WERI-Rb-1 (cell line): Measurements from ENCODE around the gene ATG9A.
A peak's percentile ranks its signal among the peaks of the same experiment; 100 is the strongest.

ENCODE experiments used
- DNase-seq: peaks from one replicate; pipeline ENCODE4 v3.0.0-alpha.2; 2020
- H3K27ac ChIP-seq: fragments of 250-450 bp; sonication (Bioruptor Pico); 2 replicates; pipeline ENCODE4 v1.5.1; 2020; ENCODE audit warnings: mild to moderate bottlenecking, moderate library complexity
- H3K27me3 ChIP-seq: fragments of 250-450 bp; sonication (Bioruptor Pico); 2 replicates; pipeline ENCODE4 v1.5.1; 2021; ENCODE audit warnings: mild to moderate bottlenecking, low read depth, moderate library complexity; ENCODE audit not compliant: insufficient read depth, severe bottlenecking
- H3K36me3 ChIP-seq: fragments of 250-450 bp; sonication (Bioruptor Pico); 2 replicates; pipeline ENCODE4 v1.5.1; 2020; ENCODE audit warnings: mild to moderate bottlenecking, moderate library complexity
- H3K4me3 ChIP-seq: 2 replicates; pipeline ENCODE4 v1.5.1; 2011; ENCODE audit warnings: low read depth, mild to moderate bottlenecking, control low read depth, low read length
- H3K9me3 ChIP-seq: fragments of 250-450 bp; sonication (Bioruptor Pico); 2 replicates; pipeline ENCODE4 v1.5.1; 2021; ENCODE audit warnings: mild to moderate bottlenecking, moderate library complexity; ENCODE audit not compliant: severe bottlenecking
- CTCF ChIP-seq: IDR thresholded peaks from 2 replicates; pipeline ENCODE4 v1.5.1; 2011; ENCODE audit warnings: low read depth, mild to moderate bottlenecking, control low read depth, inconsistent platforms, low read length

Gene ATG9A

DNA sequence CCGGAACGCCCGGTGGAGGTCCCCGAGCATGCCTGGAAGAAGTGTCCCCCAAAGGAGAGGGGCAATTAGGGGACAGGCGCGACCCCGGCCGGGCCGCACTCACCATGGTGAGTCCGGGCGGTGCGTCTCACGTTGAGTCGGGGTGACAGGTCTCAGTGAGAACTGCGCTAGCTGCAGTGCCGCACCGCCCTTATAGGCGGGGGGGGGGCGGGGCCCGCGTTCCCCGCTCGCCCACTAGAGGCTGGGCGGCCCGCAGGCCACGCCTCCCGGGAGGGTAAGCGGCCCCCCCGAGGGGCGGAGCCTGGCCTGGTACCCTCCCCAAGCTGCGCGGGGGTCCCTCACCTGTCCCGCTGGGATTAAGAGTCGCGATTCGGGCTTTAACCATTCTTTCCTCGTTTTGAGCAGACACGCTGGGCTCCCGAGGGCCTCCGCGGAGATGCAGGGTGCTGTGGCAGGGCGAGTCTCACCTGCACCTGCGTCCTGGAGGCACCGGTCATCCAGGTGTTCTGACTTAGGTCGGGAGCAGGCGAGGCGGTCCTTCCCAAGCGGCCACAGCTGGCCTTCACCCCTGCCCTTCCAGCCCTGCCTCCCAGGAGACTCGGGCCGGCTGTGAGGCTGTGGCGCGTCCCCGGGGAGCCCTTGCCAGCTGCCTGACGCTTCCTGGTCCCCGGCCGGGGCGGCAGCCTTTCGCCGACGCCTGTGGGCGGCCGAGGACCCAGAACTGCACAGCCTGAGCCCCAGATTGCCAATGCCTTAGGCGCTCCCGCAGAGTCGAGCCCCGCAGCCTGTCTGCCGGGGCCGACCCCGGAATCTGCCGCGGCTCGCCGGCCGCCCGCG is 24.5 kb upstream of the ATG9A start, which contains the start of gene TUBA4A:
TSS of gene TUBA4A (minus strand) at position 166 of the 837 bp plus-strand sequence. CDS start at position 106, 60 bp downstream.
- Histone ChIP-seq H3K36me3 (peaks cover 28% of the 10 kb centered on the region), H3K27ac (peak within 1 kb of the TSS; percentile 96), H3K27me3 (peaks cover 3% of the 10 kb centered on the region), H3K4me3 (peak within 1 kb of the TSS; percentile 66), H3K9me3 (no peaks in the 10 kb centered on the region)
- peak; percentile 89 for DNase-seq
- no peak for TF ChIP-seq CTCF

DNA sequence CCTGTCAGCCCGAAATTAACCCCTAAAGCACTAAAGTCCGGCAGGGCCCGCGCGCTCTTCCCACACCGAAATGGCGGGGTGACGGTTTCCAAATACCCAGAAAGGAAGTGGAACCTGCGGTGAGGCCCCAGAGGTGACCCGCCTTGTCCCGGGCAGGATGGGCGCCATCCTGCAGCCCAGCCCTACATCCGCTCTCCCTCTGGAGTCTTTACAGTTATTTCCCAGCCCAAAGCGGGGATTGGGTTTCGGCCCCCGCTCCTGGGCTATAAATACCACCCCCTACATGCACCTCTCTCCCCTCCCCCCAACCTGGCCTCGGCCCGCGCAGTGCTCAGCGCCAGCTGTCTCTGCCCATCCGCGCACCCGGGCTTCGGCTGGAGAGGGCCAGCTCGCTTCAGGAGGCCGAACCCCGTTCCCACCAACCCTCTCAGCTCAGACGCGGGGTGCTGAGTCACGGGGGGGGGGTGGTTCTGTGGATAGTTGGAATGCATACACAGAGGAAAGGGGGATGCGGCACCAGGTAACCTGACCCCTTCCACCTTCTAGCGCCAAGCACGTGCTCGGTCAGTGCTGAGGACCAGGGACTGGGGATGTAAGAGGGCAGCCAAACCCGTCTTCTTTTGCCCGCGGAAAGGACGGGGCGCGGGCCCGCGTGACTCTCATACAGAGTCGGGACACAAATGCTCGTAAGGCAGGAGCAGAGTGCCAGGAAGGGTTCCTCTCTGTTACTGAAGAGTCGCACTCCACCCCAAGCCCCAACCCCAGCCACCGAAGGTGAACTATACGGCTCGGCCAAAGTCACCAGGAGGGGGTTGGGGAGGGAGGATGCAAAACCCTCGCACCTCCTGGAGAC is 23.7 kb upstream of the ATG9A start, which contains the start of gene TUBA4B:
TSS of gene TUBA4B (plus strand) at position 344 of the 853 bp plus-strand sequence. CDS start at position 509, 165 bp downstream.
- DNase-seq: peak; percentile 87
- peak within 1 kb of the TSS; percentile 66 for H3K4me3 ChIP-seq
- peak within 1 kb of the TSS; percentile 96 for H3K27ac ChIP-seq
- H3K36me3 ChIP-seq: peaks cover 35% of the 10 kb centered on the region
- H3K9me3 ChIP-seq: no peaks in the 10 kb centered on the region
- peaks cover 3% of the 10 kb centered on the region for H3K27me3 ChIP-seq
- TF ChIP-seq CTCF: no peak

DNA sequence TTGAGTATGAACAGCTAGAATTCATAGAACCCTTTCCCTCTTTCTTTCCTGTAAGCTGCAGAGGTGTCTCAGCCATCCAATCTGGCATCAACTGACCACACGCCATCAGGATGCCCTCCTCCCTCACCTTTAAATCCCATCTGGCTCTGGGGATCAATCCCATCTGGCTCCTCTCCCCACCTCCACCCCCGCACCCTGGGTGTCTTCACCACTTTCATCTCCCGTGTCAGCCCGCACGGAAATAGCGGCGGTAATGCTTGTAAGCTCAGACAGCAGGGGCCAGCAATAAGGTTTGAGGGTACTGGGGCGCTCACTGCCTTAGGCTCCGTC is 23.1 kb upstream of the ATG9A start:
- Histone ChIP-seq H3K27ac (peak overlapping the region; percentile 96), H3K36me3 (peaks cover 41% of the 10 kb centered on the region), H3K4me3 (peak overlapping the region; percentile 66), H3K27me3 (peaks cover 3% of the 10 kb centered on the region), H3K9me3 (no peaks in the 10 kb centered on the region)
- TF ChIP-seq CTCF: no peak
- DNase-seq: peak; percentile 90

DNA sequence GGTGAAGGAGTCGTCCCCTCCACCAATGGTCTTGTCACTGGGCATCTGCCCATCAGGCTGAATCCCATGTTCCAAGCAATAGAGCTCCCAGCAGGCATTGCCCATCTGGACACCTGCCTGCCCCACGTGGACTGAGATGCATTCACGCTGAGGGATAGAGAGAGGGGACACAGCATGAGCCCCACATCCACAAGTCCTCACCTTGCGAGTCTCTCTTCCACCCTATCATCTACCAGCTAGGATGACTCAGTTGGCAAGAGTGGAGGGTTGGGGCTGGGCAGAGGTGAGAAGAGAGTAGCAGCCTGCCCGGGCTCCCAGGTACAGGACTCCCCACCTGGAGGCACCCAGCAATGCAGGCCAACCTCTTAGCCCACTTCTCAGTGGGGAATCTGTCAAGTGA is 22.6 kb upstream of the ATG9A start:
- H3K27me3 ChIP-seq: peaks cover 3% of the 10 kb centered on the region
- no peaks in the 10 kb centered on the region for H3K9me3 ChIP-seq
- no peak for TF ChIP-seq CTCF
- DNase-seq: no peak
- peaks cover 45% of the 10 kb centered on the region for H3K36me3 ChIP-seq
- H3K4me3 ChIP-seq: peak overlapping the region; percentile 66
- peak overlapping the region; percentile 96 for H3K27ac ChIP-seq

DNA sequence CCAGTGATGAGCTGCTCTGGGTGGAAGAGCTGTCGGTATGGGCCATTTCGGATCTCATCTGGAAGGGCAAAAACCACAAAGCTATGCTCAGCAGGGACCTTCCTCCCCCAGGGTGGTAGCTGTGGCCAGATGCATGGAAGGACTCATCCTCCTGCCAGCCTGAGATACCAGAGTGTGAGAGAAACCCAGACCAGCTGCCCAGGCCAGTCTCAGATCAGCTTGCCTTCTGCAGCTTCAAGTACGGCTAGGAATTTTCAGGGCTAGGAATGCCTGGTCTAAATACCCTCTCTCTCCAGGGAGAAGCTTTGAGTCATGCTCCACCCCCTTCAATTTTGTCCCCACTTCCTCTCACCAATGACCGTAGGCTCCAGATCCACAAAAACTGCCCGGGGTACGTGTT is 22.2 kb upstream of the ATG9A start:
- peaks cover 49% of the 10 kb centered on the region for H3K36me3 ChIP-seq
- H3K27ac ChIP-seq: peak overlapping the region; percentile 96
- no peak for TF ChIP-seq CTCF

More for the DNA sequence above, 22.2 kb upstream of the ATG9A start:
- Histone ChIP-seq H3K9me3 (no peaks in the 10 kb centered on the region), H3K27me3 (peaks cover 3% of the 10 kb centered on the region), H3K4me3 (peak overlapping the region; percentile 66)
- DNase-seq: no peak
